Nephron progenitor cell (in vitro differentiated cells): ENCODE results near the gene RBMS2.
"Not testable (repeated sequence)": the region's sequence is repeated elsewhere in the genome, so short reads cannot be mapped to it uniquely, and the experiment has no call there.

Experiments used
- DNase-seq: peaks from one replicate; pipeline ENCODE4 v3.0.0; 2021
- H3K27ac Mint-ChIP-seq: 2 replicates; pipeline ENCODE4 v1.8.0; 2021; ENCODE audit warnings: mild to moderate bottlenecking, moderate library complexity, mixed read lengths
- H3K27me3 Mint-ChIP-seq: 2 replicates; pipeline ENCODE4 v1.8.0; 2021; ENCODE audit warnings: mild to moderate bottlenecking, low read depth, mixed read lengths; ENCODE audit not compliant: poor library complexity
- H3K36me3 Mint-ChIP-seq: 2 replicates; pipeline ENCODE4 v1.8.0; 2021; ENCODE audit warnings: low read depth, mixed read lengths
- H3K4me1 Mint-ChIP-seq: 2 replicates; pipeline ENCODE4 v1.8.0; 2021; ENCODE audit warnings: mixed read lengths
- H3K4me3 Mint-ChIP-seq: 2 replicates; pipeline ENCODE4 v1.8.0; 2021; ENCODE audit warnings: mild to moderate bottlenecking, moderate library complexity, mixed read lengths
- H3K9me3 Mint-ChIP-seq: 2 replicates; pipeline ENCODE4 v1.8.0; 2021; ENCODE audit warnings: mild to moderate bottlenecking, moderate library complexity, mixed read lengths
- TF ChIP-seq, protein P1 (sequence below): fragments of 200-600 bp; sonication (generic); IDR thresholded peaks from 2 replicates; pipeline ENCODE4 v1.5.0; 2021; ENCODE audit warnings: antibody characterized with exemption

RBMS2 gene

DNA sequence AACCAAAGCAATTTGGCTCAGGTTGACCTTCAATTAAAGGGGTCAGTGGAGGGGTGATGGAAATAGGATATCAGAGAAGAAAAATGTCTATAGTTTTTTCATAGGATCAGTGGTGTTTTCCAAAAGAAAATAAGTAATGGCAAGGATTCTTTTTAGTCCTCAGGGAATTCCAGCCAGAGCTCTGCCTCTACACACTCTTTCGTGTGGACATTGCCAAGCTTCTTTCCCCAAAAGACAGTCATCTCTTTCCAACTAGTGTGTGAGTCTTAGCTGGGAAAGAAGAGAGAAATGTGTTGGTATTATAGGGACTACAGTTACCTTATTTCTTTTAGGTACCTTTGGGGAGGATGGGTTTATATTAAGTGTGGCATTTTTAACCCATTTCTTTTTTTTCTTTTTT, 46.5 kb downstream of the RBMS2 start:
- TF ChIP-seq, protein P1, sequence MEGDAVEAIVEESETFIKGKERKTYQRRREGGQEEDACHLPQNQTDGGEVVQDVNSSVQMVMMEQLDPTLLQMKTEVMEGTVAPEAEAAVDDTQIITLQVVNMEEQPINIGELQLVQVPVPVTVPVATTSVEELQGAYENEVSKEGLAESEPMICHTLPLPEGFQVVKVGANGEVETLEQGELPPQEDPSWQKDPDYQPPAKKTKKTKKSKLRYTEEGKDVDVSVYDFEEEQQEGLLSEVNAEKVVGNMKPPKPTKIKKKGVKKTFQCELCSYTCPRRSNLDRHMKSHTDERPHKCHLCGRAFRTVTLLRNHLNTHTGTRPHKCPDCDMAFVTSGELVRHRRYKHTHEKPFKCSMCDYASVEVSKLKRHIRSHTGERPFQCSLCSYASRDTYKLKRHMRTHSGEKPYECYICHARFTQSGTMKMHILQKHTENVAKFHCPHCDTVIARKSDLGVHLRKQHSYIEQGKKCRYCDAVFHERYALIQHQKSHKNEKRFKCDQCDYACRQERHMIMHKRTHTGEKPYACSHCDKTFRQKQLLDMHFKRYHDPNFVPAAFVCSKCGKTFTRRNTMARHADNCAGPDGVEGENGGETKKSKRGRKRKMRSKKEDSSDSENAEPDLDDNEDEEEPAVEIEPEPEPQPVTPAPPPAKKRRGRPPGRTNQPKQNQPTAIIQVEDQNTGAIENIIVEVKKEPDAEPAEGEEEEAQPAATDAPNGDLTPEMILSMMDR: no peak
- H3K9me3 Mint-ChIP-seq: no peaks in the 10 kb centered on the region
- H3K4me3 Mint-ChIP-seq: no peak overlapping the region
- peaks cover 19% of the 10 kb centered on the region for H3K4me1 Mint-ChIP-seq
- no peak for DNase-seq
- H3K36me3 Mint-ChIP-seq: peaks cover 39% of the 10 kb centered on the region
- H3K27me3 Mint-ChIP-seq: no peaks in the 10 kb centered on the region
- H3K27ac Mint-ChIP-seq: no peak overlapping the region

DNA sequence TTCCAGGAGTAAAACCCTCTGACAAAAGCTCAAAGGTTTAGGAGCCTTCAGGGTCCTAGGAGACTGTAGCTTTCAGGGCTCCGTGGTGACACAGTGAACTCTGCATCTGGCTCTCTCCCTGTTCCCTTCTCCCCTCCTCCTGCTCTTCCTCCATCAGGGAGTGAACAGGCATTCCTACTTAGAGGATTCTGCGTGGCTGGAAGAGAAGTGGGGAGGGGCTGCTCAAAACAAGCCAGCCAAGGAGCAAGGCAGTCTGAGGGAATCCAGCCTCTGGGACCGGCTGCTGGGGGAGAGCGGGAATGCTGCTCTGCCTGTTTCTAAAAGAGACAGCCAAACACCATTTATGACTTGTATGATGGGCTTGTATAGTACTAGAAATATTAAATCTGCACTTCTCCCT, 49.5 kb downstream of the RBMS2 start:
- TF ChIP-seq, protein P1: no peak
- no peaks in the 10 kb centered on the region for H3K9me3 Mint-ChIP-seq
- peak overlapping the region; percentile 48 for H3K27ac Mint-ChIP-seq
- no peak overlapping the region for H3K4me3 Mint-ChIP-seq
- H3K27me3 Mint-ChIP-seq: peaks cover 3% of the 10 kb centered on the region
- peaks cover 9% of the 10 kb centered on the region for H3K4me1 Mint-ChIP-seq
- DNase-seq: no peak
- peaks cover 27% of the 10 kb centered on the region for H3K36me3 Mint-ChIP-seq

DNA sequence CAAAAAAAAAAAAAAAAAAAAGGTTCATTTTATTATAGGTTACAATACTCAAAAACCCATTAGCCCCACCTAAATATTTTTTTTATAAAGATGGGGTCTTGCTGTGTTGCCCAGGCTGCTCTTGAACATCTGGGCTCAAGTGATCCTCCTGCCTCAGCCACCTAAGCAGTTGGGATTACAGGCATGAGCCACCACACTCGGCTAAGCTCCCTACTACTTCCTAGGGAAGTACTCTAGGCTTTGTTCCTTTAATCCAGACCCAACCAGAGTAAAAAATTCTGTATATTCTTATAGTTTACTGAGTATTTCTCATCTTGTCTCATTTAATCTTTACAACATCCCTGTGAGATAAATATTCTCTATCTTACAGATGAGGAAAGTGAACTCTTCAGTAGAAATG, 50.7 kb downstream of the RBMS2 start:
- no peaks in the 10 kb centered on the region for H3K9me3 Mint-ChIP-seq
- TF ChIP-seq, protein P1: no peak
- no peak overlapping the region for H3K27ac Mint-ChIP-seq
- no peak for DNase-seq
- H3K36me3 Mint-ChIP-seq: peaks cover 27% of the 10 kb centered on the region
- peaks cover 8% of the 10 kb centered on the region for H3K4me1 Mint-ChIP-seq
- no peak overlapping the region for H3K4me3 Mint-ChIP-seq
- H3K27me3 Mint-ChIP-seq: peaks cover 3% of the 10 kb centered on the region

DNA sequence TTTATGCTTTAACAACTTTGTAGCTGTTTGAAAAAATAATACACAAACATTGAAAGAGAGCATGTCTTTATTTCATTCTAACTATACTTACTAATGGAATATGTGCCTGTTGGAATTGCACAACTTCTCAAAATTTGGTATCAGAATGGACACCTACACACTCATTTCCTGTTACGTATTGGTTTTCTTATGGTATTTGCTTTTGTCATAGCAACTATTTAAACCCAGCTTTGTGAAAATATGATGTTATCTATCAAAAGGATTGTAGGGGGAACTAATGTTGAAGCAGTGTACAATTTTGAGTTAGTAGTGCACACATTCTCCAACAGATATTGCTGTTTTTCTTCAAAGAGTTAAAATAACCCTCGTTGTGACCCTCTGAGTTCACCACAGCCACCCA, 52.6 kb downstream of the RBMS2 start:
- no peak for DNase-seq

DNA sequence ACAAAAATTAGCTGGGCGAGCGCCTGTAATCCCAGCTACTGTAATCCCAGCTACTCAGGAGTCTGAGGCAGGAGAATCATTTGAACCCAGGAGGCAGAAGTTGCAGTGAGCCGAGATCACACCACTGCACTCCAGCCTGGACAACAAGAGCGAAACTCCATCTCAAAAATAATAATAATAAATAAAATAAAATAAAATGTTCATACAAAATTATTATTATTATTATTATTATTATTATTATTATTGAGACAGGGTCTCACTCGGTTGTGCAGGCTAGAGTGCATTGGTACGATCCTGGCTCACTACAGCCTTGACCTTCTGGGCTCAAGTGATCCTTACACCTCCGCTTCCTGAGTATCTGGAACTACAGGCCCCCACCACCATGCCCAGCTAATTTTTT, 55.6 kb downstream of the RBMS2 start:
- peaks cover 28% of the 10 kb centered on the region for H3K36me3 Mint-ChIP-seq
- not testable (repeated sequence) for H3K27ac Mint-ChIP-seq, DNase-seq, H3K27me3 Mint-ChIP-seq, H3K4me1 Mint-ChIP-seq, H3K4me3 Mint-ChIP-seq, H3K9me3 Mint-ChIP-seq

More for the DNA sequence above, 52.6 kb downstream of the RBMS2 start:
- no peaks in the 10 kb centered on the region for H3K9me3 Mint-ChIP-seq
- peaks cover 19% of the 10 kb centered on the region for H3K36me3 Mint-ChIP-seq
- no peak overlapping the region for H3K4me3 Mint-ChIP-seq
- TF ChIP-seq, protein P1: no peak
- H3K27me3 Mint-ChIP-seq: peaks cover 3% of the 10 kb centered on the region
- H3K4me1 Mint-ChIP-seq: peaks cover 8% of the 10 kb centered on the region
- H3K27ac Mint-ChIP-seq: no peak overlapping the region

DNA sequence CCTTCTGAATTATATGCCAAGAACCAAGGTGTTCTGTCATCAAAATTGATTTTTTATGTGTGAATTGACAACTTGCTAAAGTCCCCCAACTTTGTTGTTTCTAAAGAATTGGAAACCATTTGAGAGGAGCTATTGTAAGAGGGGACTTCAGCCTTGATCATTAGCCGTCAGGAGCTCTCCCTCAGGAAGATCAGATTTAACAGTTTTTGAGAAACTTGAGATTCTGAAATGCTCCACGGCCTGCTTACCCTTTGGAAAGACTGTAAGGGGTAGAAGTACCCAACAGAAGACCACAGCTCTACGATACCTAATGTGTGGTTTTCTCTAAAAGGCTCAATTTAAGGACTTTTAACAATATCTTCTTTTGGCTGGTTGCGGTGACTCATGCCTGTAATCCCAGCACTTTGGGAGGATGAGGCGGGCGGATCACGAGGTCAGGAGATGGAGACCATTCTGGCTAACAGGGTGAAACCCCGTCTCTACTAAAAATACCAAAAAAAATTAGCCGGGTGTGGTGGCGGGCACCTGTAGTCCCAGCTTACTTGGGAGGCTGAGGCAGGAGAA, 57.4 kb downstream of the RBMS2 start:
- H3K4me3 Mint-ChIP-seq: no peak overlapping the region
- peaks cover 28% of the 10 kb centered on the region for H3K36me3 Mint-ChIP-seq
- no peaks in the 10 kb centered on the region for H3K9me3 Mint-ChIP-seq
- H3K27me3 Mint-ChIP-seq: peaks cover 3% of the 10 kb centered on the region
- TF ChIP-seq, protein P1: no peak
- H3K27ac Mint-ChIP-seq: no peak overlapping the region
- no peaks in the 10 kb centered on the region for H3K4me1 Mint-ChIP-seq
- DNase-seq: no peak
